CD14-positive monocyte (primary cell): Measurements from ENCODE around the gene AVL9. TPM values are rescaled to one million over a fixed set of nuclear protein-coding genes. Genes with fewer than 3 reads are reported as not detected.

Experiments
- DNase-seq, 3 donors: peaks; one replicate each; pipeline ENCODE4 v3.0.0-alpha.2; 2011 to 2022
- H2AFZ ChIP-seq: 2 replicates; pipeline ENCODE4 v1.6.0; 2012; ENCODE audit warnings: mild to moderate bottlenecking, low read depth, low read length, inconsistent platforms; ENCODE audit not compliant: insufficient read depth, poor library complexity, severe bottlenecking
- H3K27ac ChIP-seq, 2 donors: 1 replicate in 1 of 2; 2 replicates in 1 of 2; pipeline ENCODE4 v1.5.1; 2012 to 2013; ENCODE audit warnings: low read length in 2 of 2, control low read depth in 1 of 2, inconsistent platforms in 1 of 2, low read depth in 1 of 2, mild to moderate bottlenecking in 1 of 2
- H3K27me3 ChIP-seq, 2 donors: one replicate each; pipeline versions ENCODE4 v1.6.0 to v1.6.1; 2011 to 2013; ENCODE audit warnings: low read length in 2 of 2; ENCODE audit not compliant: control insufficient read depth in 2 of 2, insufficient read depth in 2 of 2
- H3K36me3 ChIP-seq, 2 donors: replicated peaks in 1 of 2; 1 replicate in 1 of 2; 2 replicates in 1 of 2; pipeline versions ENCODE4 v1.5.1 to v1.6.1; 2012 to 2013; ENCODE audit warnings: low read length in 2 of 2, control low read depth in 1 of 2, inconsistent platforms in 1 of 2, mild to moderate bottlenecking in 1 of 2; ENCODE audit not compliant: insufficient read depth in 2 of 2, control insufficient read depth in 1 of 2
- H3K4me1 ChIP-seq, 2 donors: 1 replicate in 1 of 2; 2 replicates in 1 of 2; pipeline versions ENCODE4 v1.5.1 to v1.6.1; 2012 to 2013; ENCODE audit warnings: low read length in 2 of 2, control low read depth in 1 of 2, inconsistent platforms in 1 of 2, mild to moderate bottlenecking in 1 of 2, moderate library complexity in 1 of 2; ENCODE audit not compliant: insufficient read depth in 2 of 2, control insufficient read depth in 1 of 2
- H3K4me2 ChIP-seq: replicated peaks from 2 replicates; pipeline ENCODE3; 2012; ENCODE audit warnings: low read length, moderate library complexity, mild to moderate bottlenecking; ENCODE audit not compliant: poor library complexity, severe bottlenecking; ENCODE audit errors: extremely low read depth
- H3K4me3 ChIP-seq, 3 experiments: fragments of 200-600 bp in 1 of 3; sonication (generic) in 1 of 3; replicated peaks in 1 of 3; 1 replicate in 2 of 3; 2 replicates in 1 of 3; pipeline ENCODE4 v1.5.1; 2011 to 2013; ENCODE audit warnings: low read length in 3 of 3, mild to moderate bottlenecking in 3 of 3, control low read depth in 2 of 3, low read depth in 2 of 3, inconsistent platforms in 1 of 3, moderate library complexity in 1 of 3
- H3K79me2 ChIP-seq: 2 replicates; pipeline ENCODE4 v1.6.0; 2012; ENCODE audit warnings: mild to moderate bottlenecking, control low read depth, inconsistent platforms, low read length, moderate library complexity; ENCODE audit not compliant: insufficient read depth
- H3K9ac ChIP-seq: 2 replicates; pipeline ENCODE4 v1.6.0; 2017; ENCODE audit warnings: low read length, mild to moderate bottlenecking; ENCODE audit not compliant: insufficient read depth, poor library complexity, severe bottlenecking
- H3K9me3 ChIP-seq, 2 donors: replicated peaks in 1 of 2; 1 replicate in 1 of 2; 2 replicates in 1 of 2; pipeline versions ENCODE4 v1.5.1 to v1.6.1; 2012 to 2013; ENCODE audit warnings: low read length in 2 of 2, control low read depth in 1 of 2; ENCODE audit not compliant: control insufficient read depth in 1 of 2, insufficient read depth in 1 of 2
- H4K20me1 ChIP-seq: 2 replicates; pipeline ENCODE4 v1.6.0; 2012; ENCODE audit warnings: mild to moderate bottlenecking, low read length, control low read depth, moderate library complexity; ENCODE audit not compliant: insufficient read depth
- H3K27ac Mint-ChIP-seq, 7 donors: one replicate each; pipeline ENCODE4 v1.8.0; 2020; ENCODE audit warnings: mild to moderate bottlenecking in 7 of 7, mixed read lengths in 7 of 7, moderate library complexity in 6 of 7, inconsistent platforms in 2 of 7
- H3K27me3 Mint-ChIP-seq, 3 donors: one replicate each; pipeline ENCODE4 v1.8.0; 2021 to 2022; ENCODE audit warnings: low read depth in 3 of 3, mild to moderate bottlenecking in 3 of 3, mixed read lengths in 3 of 3, moderate library complexity in 3 of 3, inconsistent platforms in 1 of 3
- H3K36me3 Mint-ChIP-seq, 2 donors: one replicate each; pipeline ENCODE4 v1.8.0; 2020; ENCODE audit warnings: mixed read lengths in 2 of 2, inconsistent platforms in 1 of 2, mild to moderate bottlenecking in 1 of 2
- H3K4me1 Mint-ChIP-seq: one replicate; pipeline ENCODE4 v1.8.0; 2020; ENCODE audit warnings: mild to moderate bottlenecking, mixed read lengths
- H3K4me3 Mint-ChIP-seq, 2 donors: one replicate each; pipeline ENCODE4 v1.8.0; 2020; ENCODE audit warnings: mild to moderate bottlenecking in 2 of 2, mixed read lengths in 2 of 2, moderate library complexity in 1 of 2
- H3K9me3 Mint-ChIP-seq, 7 donors: one replicate each; pipeline ENCODE4 v1.8.0; 2020 to 2022; ENCODE audit warnings: mixed read lengths in 7 of 7, mild to moderate bottlenecking in 6 of 7, moderate library complexity in 6 of 7, inconsistent platforms in 2 of 7
- CTCF ChIP-seq: fragments of 200-600 bp; IDR thresholded peaks from one replicate; pipeline ENCODE4 v1.8.0; 2022; ENCODE audit warnings: antibody characterized with exemption, mild to moderate bottlenecking
- WGBS: methylation state at CpG from one replicate; pipeline ENCODE4 v1.1.5; 2013; ENCODE audit warnings: missing lambda C conversion rate; ENCODE audit not compliant: insufficient coverage; 5-methylcytosine and 5-hydroxymethylcytosine counted together
- intact Hi-C, 2 donors: fragments of 100-400 bp; cut with micrococcal nuclease; formaldehyde crosslinking; loops; one replicate each; pipeline versions ENCODE4 v1.15.0 to v1.15.1; 2023
- polyA plus RNA-seq, 3 donors: library from polyadenylated mRNA; depleted of rRNA in 1 of 3; unstranded in 2 of 3; stranded (reverse) in 1 of 3; fragments of 300-500 nt in 2 of 3; fragments of >200 nt in 1 of 3; fragmentation: Illumina TruSeq in 2 of 3; gene quantifications; 1 replicate in 2 of 3; 2 replicates in 1 of 3; pipeline ENCODE4 v1.2.3, GENCODE V29; 2012 to 2021

Gene AVL9
- polyA plus RNA-seq, 3 donors: 16.3 to 17.1 (median 16.8) TPM

- Histone ChIP-seq H3K9me3 (peaks cover 0 to 7% of the 10 kb centered on the region in 2 donors), H3K4me3 (no peak overlapping the region), H3K27me3 (no peaks in the 10 kb centered on the region), H3K79me2 (peaks cover 100% of the 10 kb centered on the region), H3K27ac (peak overlapping the region in 1 of 2 donors; percentile 53), H4K20me1 (peaks cover 90% of the 10 kb centered on the region), H2AFZ (no peak overlapping the region), H3K4me2 (no peak overlapping the region), H3K4me1 (peaks cover 0 to 5% of the 10 kb centered on the region in 2 donors), H3K36me3 (peaks cover 6 to 41% of the 10 kb centered on the region in 2 donors), H3K9ac (no peak overlapping the region)
- DNase-seq: no peak
- WGBS: no CpG with 5 or more reads among the region's 6 CpGs
- H3K27me3 Mint-ChIP-seq: peaks cover 0 to 2% (median 0%) of the 10 kb centered on the region in 3 donors
- no peak overlapping the region for H3K4me3 Mint-ChIP-seq
- peaks cover 23 to 49% of the 10 kb centered on the region in 2 donors for H3K36me3 Mint-ChIP-seq
- H3K4me1 Mint-ChIP-seq: peaks cover 13% of the 10 kb centered on the region
- peak overlapping the region in 1 of 7 donors; percentile 21 for H3K27ac Mint-ChIP-seq
- intact Hi-C loops: no loop called here
- no peak for TF ChIP-seq CTCF
- H3K9me3 Mint-ChIP-seq: peaks cover 0 to 21% (median 8%) of the 10 kb centered on the region in 7 donors
Observed at GRCh38 chr7:32507414-32507813, 12.1 kb downstream of the AVL9 start.

DNA sequence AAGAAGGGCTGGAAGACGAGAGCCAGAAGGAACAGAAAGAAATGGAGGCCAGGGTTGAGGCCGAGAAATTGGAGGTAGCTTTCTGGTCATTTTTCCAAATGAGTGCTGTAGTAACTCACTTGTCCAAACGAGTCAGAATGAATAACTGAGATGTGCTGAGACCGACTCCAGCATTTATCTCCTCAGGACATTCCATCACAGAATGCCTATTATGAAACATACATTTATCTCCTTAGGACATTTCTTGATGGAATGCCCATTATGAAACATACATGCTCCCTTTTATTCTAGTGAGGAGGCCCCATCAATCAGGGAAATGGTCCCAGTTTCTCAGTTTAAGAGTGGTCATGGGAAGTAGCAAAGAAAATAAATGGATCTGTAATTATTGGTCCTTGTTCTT, 16.5 kb downstream of the AVL9 start:
- no peak for TF ChIP-seq CTCF
- Mint-ChIP-seq H3K27ac (peak overlapping the region in 2 of 7 donors; percentile 32 to 46), H3K36me3 (peaks cover 49 to 79% of the 10 kb centered on the region in 2 donors), H3K9me3 (peaks cover 11 to 35% (median 28%) of the 10 kb centered on the region in 7 donors), H3K27me3 (peaks cover 0 to 2% (median 0%) of the 10 kb centered on the region in 3 donors), H3K4me1 (peaks cover 7% of the 10 kb centered on the region), H3K4me3 (no peak overlapping the region)
- peaks cover 91% of the 10 kb centered on the region for H4K20me1 ChIP-seq
- peaks cover 3 to 78% of the 10 kb centered on the region in 2 donors for H3K36me3 ChIP-seq
- H3K4me2 ChIP-seq: no peak overlapping the region
- intact Hi-C loops: no loop called here
- H3K79me2 ChIP-seq: peaks cover 100% of the 10 kb centered on the region
- H3K27me3 ChIP-seq: no peaks in the 10 kb centered on the region
- H2AFZ ChIP-seq: no peak overlapping the region
- no peak overlapping the region for H3K27ac ChIP-seq
- peaks cover 11 to 16% of the 10 kb centered on the region in 2 donors for H3K9me3 ChIP-seq
- no peaks in the 10 kb centered on the region for H3K4me1 ChIP-seq
- H3K9ac ChIP-seq: no peak overlapping the region
- no peak overlapping the region for H3K4me3 ChIP-seq
- DNase-seq: no peak
- 100% methylated on average over 3 of the region's 4 CpGs for WGBS
